Erythroblast (primary cell): Measurements from ENCODE around the gene COL6A5.
A peak's percentile ranks its signal among the peaks of the same experiment; 100 is the strongest.

Experiments used
- DNase-seq, 2 experiments: peaks; one replicate each; lab custom pipeline; 2025; lab: John Stamatoyannopoulos, UW
- GATA1 ChIP-seq: IDR thresholded peaks from 2 replicates; pipeline ENCODE4 v1.6.1; 2011; ENCODE audit warnings: low read depth, mild to moderate bottlenecking, control low read depth, low read length, moderate library complexity
- POLR2A ChIP-seq: IDR thresholded peaks from 2 replicates; pipeline ENCODE4 v1.6.1; 2011; ENCODE audit warnings: mild to moderate bottlenecking, low read length

COL6A5 gene

DNA sequence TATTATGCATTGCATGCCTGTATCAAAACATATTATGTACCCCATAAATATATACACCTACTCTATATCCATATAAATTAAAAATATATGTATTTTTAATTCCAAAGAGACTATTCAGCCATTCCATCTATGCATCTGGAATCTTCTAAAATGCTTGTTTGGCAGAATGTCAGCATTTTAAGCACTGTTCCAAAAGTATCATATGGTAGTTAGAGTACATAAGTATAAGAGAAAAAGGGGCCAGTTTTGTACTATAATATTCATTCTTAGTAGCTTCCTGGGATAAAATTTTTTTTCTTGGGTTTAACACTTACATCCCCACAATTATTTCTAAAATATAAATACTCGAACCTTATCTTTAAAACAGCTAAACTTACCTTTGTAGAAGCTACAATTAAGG lies 111.1 kb downstream of the COL6A5 start:
- TF ChIP-seq GATA1 (no peak), POLR2A (no peak)

GRCh38 chr3:130457671-130458070 lies 112.2 kb downstream of the COL6A5 start:
- DNase-seq, result no peak
- TF ChIP-seq GATA1 (no peak), POLR2A (no peak)

More for the DNA sequence above, 111.1 kb downstream of the COL6A5 start:
- no peak for DNase-seq

DNA sequence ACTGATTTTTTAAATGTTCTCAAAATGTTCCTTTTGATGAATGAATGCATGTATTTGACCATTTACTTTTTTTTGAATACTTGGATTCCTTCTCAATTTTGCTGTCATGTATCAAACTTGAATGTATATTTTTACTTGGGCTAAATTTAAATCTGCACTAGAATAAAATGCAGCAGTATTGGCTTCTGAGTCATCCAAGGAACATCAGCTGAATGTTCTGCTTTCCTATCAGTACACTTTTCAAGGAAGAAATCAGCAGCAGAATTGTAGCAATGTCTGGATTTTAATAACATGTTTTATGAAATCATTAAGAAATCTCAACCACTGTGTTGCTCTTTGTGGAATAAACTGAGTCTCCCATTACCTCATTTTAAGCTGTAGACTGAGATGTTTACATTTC lies 114.5 kb downstream of the COL6A5 start:
- no peak for DNase-seq
- no peak for TF ChIP-seq GATA1
- no peak for TF ChIP-seq POLR2A

DNA sequence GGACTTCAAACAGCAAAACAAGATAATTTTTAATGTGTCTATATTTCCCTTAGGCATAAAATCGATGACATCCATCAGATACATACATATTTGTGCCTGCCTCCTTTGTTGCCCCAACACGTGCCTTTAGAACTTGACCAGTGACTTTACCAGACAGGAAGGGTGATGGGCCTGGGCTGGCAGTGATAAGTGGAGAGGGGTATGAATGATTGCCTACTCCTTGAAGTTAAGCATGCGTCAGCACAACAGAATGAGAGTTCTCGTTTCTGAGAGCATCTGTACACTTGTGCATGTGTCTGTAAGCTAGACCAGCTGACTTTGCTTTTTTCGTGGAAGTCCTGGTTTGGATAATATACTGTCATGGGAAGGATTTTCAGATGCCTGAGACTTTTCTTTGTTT lies 116.6 kb downstream of the COL6A5 start:
- TF ChIP-seq POLR2A (no peak), GATA1 (no peak)
- no peak for DNase-seq

GRCh38 chr3:130463221-130463620 lies 117.7 kb downstream of the COL6A5 start:
- TF ChIP-seq GATA1 (no peak), POLR2A (no peak)
- no peak for DNase-seq

DNA sequence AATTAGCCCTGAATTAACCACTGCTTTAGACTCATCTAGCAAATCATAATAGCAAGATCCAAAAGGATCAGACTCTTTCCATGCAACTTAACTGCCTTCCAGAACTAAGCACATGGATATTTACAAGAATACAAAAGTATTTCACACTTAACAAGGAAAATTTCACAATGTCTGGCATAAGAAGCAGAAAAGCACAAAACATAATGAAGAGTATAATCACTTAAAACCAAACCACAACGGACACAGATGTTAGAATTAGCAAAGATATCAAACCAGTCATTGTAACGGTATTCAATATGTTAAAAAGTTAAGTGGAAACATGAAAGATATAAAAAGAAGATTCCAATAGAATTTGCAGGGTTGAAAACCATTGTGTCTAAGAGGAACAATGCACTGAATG lies 120.0 kb downstream of the COL6A5 start:
- TF ChIP-seq POLR2A, result no peak
- TF ChIP-seq GATA1, result no peak
- DNase-seq, result no peak

GRCh38 chr3:130468311-130468710 lies 122.8 kb downstream of the COL6A5 start:
- no peak for DNase-seq
- TF ChIP-seq POLR2A (no peak), GATA1 (no peak)

- no peak for DNase-seq
Measured at GRCh38 chr3:130470126-130470525, 124.7 kb downstream of the COL6A5 start.

GRCh38 chr3:130473416-130473815 lies 127.9 kb downstream of the COL6A5 start:
- no peak for DNase-seq
- no peak for TF ChIP-seq POLR2A
- no peak for TF ChIP-seq GATA1

More at GRCh38 chr3:130470126-130470525, 124.7 kb downstream of the COL6A5 start:
- TF ChIP-seq POLR2A, result no peak
- no peak for TF ChIP-seq GATA1

DNA sequence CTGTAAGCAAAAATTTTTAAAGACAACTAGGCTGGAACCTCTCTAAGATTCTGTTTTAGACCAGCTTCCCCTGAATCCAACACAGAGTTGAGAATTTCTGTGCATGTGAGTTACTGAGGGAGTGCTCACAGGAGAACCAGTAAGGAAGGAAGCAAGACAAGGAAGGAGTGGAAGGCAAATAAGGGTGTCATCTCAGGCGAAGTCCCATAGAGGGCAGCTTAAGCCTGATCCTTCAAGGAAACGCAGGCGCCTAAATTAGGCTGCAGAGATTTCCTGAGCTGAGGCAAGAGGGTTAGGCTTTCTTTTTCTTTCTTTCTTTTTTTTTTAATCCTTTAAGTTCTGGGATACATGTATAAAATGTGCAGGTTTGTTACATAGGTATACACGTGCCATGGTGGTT lies 135.3 kb downstream of the COL6A5 start:
- TF ChIP-seq GATA1, result no peak
- no peak for TF ChIP-seq POLR2A
- DNase-seq, result peak; percentile 5 to 10

- DNase-seq, result no peak
Measured at GRCh38 chr3:130488288-130488687, 142.8 kb downstream of the COL6A5 start.

GRCh38 chr3:130488769-130489450 lies 143.4 kb downstream of the COL6A5 start:
- TF ChIP-seq POLR2A (no peak), GATA1 (no peak)
- DNase-seq, result no peak

More at GRCh38 chr3:130488288-130488687, 142.8 kb downstream of the COL6A5 start:
- TF ChIP-seq GATA1, result no peak
- TF ChIP-seq POLR2A, result no peak

DNA sequence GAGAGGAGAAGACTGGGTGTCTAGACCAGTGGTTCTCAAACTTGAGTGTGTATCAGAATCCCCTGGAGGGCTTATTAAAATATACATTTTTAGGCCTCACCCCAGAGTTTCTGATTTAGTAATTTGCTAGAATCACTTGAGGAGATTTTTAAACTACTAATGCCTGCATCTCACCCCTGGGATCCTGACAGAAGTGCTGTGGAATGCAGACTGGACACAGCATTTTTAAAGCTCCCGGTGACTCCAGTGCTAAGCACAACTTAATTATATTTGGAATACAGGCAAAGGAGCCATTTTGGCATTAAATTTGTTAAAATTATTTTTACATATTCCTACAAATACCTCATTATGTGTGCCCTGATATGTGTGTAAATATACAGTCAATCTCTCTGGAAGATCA lies 144.8 kb downstream of the COL6A5 start:
- TF ChIP-seq POLR2A (no peak), GATA1 (no peak)
- no peak for DNase-seq

GRCh38 chr3:130491431-130491830 lies 146.0 kb downstream of the COL6A5 start:
- TF ChIP-seq GATA1 (no peak), POLR2A (no peak)
- DNase-seq, result no peak

GRCh38 chr3:130504701-130505100 lies 159.2 kb downstream of the COL6A5 start:
- no peak for DNase-seq

More at GRCh38 chr3:130504701-130505100, 159.2 kb downstream of the COL6A5 start:
- TF ChIP-seq GATA1, result no peak
- no peak for TF ChIP-seq POLR2A
